Femur (tissue), 1 donor: ENCODE results near the gene CRIP1.
A peak's percentile ranks its signal among the peaks of the same experiment; 100 is the strongest.

Source experiments
- DNase-seq: peaks from one replicate; pipeline ENCODE4 v3.0.0-alpha.2; 2017

The CRIP1 gene

GRCh38 chr14:105536691-105537579 lies 50.2 kb downstream of the CRIP1 start:
- no peak for DNase-seq

GRCh38 chr14:105537580-105538474 lies 51.1 kb downstream of the CRIP1 start:
- DNase-seq = peak; percentile 59
